NCI-H446 treated with DMSO at 0.1 percent for 48 hours (cell line): Measurements from ENCODE around the gene PLA2G2D.
A peak's percentile ranks its signal among the peaks of the same experiment; 100 is the strongest.

Source experiments
- DNase-seq: peaks from one replicate; lab custom pipeline; 2025; lab: John Stamatoyannopoulos, UW

PLA2G2D gene

DNA sequence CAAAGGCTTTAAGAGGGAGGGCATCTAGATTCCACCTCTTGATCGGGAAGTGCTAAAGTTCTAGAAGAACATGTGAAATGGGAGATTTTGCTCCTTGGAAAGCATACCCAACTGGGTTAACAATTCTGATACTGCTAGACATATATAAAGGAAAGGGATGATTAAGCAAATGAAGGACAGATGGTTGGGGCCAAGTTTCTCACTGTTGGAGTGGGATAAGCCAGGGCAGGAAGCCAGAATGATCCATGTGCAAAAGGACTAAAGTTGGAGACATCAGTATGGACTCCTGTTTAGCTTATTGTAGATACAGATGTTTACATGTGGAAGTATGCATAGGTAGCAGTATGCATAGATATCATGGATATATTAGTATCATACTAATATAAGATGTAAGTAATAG, 32.5 kb downstream of the PLA2G2D start:
- DNase-seq = peak; percentile 26

DNA sequence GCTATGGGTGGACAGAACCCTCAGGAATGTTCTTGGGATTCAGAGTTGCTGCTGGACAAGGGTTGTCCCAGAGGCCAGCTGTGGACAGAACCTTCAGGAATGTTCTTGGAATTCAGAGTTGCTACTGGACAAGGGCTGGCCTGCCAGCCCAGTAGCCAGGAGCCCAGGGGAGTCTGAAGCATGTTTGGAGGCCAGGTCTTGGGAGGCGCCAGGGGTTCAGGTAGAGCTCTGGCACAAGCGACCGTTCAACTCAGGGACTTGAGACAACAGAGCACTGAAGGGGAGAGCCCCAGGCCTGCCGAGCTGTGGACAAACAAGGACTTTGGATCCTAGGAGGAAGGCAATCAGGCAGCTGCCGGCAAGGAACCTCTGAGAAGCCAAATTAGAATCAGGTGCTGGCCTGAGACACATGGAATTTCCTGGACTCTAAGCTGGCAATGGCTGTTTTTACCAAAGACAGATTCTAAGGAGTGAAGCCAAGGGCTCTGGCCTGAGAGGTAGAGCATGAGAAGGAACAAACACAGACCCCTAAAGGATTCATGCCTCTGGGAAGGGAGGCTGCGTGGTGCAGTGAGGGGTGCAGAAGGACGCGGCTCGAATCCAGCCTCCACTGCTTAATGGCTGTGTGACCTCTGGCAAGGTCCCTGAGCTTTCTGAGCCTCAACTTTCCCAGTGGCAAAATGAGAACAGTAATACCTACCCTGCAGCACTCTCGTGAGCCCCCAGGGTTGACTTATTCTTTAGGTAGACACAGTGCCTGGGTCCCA, 36.0 kb downstream of the PLA2G2D start:
- DNase-seq = no peak

DNA sequence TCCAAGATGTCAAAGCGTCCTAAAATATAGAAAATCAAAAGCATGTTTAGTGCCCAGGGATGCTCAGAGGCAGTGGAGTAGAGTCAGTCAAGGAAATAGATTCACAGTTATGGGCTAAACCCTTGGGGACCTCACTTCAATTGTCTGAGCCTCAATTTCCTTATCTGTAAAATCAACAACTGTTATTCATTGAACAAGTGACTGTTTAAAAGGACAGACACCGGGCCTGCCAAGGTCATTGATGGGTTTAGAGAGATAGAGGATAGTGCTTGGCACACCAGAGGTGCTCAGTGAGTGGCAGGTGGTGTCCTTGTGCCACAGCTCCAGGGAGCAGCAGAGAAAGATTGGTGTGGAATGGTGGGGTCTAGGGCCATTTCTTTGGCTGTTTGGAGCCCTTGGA, 36.6 kb downstream of the PLA2G2D start:
- no peak for DNase-seq

DNA sequence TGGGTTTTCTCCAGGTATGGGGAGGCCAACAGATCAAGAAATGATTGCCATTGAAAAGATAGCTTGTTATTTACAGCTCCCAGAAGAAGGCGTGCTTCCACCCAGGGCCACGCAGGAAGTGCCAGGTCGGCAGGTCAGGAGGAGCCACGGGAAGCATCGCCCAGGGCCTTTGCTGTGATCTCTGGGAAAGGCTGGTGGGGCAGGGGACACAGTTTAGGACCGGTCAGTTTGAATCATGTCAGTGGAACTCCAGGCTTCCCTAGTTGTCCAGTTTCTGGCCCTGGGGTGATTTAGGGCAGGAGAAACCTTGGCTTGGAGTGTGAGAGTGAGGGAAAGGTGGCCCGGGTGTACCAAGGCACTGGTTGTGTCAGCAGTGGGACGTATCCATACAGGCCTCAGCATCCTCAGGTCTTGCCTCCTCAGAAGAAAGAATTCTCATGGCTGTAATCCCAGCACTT, 38.0 kb downstream of the PLA2G2D start:
- no peak for DNase-seq

DNA sequence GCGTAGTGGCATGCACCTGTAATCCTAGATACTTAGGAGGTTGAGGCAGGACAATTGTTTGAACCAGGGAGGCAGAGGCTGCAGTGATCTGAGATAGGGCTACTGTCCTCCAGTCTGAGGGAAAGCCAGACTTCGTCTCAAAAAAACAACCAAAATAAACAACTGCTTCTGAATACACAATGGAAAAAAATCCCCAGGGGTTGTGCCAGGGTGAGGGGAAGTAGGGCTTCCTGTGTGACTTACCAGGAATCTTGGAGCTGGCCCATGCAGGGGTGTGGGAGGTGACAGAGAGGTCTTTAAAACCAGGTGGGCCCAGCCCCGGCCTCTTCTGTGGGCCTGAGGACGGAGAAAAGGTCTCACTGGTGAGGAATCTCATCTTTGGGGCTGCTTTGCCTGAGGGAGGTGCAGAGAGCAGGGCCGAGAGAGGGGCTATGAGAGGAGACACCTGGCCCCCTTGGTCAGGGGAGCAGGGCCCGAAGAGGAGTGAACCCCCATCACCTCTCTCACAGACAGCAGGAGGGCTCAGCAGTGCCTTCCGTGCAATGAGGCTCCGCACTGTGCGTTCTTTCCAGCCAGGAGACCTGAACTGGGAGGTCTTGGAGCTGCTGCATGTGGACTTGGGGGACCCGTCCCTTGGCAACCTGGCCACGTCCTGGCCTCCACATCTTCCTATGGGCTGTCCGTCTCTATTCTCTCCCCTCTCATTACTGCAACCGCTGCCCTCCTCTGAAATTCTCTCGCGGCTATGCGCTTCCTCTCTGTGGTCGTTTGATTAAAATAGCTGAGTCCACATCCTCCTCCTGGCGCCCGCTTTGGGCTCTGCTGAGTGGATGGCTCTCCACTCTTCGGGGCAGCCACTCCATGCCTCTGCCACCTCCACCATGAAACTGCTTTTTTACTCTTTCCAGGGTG, 38.6 kb downstream of the PLA2G2D start:
- no peak for DNase-seq

DNA sequence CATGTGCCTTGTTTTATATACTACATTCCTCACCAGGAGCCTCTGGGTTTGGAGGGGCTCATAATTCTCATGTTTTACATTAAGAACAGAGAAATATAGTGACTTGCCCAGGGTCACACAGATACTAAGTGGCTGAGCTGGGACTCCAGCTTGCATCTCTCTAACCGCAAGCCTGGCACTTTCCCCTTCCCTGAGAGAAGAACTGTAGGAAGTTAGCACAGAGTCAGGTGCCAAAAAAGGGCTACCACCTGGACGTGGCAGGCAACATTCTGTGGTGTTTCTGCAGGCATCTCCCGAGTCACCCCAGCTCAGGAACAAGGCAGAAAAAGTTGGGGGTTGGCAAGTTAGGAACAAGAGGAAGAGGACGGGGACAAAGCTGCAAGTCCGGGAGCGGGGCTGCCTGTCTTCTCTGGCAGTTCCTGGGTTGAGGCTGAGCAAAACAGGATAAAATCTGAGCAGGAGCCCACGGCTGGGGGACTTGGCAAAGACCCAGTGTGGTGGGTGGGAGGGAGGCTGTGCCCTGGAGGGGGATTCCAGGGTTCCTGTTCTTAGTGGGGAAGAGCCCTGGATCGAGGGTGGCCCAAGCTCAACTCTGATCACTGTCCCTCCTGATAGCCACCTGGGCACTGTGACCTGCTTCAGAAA, 39.6 kb downstream of the PLA2G2D start:
- DNase-seq = no peak

DNA sequence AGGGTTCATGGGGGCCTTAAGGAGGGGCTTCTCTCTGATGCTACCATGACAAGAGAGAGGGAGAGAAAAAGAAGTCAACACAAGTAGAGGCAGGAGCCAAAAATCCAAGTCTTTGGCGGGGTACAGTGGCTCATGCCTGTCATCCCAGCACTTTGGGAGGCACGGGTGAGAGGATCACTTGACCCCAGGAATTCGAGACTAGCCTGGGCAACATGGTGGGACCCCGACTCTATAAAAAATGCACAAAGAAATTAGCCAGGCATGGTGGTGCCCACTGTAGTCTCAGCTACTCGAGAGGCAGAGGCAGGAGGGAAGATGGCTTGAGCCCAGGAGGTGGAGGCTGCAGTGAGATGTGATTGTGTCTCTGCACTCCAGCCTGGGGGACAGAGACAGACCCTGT, 40.6 kb downstream of the PLA2G2D start:
- DNase-seq = no peak

DNA sequence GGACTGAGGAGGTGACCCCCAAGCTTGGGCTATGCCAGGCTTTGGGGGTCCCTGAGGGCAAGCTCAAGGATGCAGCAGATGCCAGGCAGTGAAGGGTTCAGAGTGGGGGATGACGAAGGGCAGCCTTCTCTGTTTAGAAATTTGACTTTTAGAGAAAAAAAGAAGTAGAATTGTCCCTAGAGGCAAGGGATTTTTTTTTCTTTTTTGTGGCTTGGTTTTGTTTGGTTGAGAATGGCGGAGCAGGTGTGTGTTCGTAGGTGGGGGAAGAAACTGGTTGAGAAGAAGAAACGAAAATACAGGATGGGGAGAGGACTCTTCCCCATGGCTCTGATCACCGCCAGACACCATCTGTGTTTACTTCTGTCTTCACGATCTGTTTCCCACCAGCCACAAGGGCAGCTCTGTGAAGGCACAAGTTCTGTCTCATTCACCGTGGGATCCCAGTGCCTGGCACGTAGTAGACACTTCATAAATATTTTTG, 41.1 kb downstream of the PLA2G2D start:
- no peak for DNase-seq

DNA sequence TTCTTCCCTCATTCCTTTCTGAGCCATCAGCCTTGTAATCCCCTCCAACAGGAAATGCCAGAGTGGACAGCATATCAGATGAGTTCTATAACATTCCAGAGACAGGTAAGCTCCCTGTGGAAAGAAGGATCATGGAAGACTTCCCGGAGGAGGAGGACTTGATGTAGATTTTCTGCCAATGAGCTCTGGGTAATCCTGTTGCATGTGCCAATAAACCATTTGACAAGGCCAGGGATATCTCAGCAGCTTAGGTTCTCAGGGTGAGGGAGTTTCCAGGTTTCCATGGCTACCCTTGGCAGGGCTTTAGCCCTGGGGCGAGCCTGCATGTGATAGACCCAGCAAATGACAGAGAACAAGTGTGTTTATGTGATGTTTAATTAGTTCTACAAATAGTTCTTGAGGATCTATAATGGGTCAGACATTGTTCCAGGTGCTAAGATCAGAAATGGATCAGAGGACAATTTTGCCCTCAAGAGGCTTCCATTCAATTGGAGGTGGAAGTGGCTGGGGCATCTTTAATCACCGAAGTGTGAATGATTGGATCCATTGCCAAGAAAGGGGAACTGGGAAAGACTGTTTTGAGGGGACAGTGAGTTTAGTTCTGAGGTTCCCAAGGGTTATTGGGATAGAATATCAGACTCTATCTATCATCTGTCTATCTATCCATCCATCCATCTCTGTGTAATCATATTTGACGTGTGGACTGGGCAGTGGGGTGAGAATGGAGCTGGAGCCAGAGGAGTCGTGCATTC, 42.5 kb downstream of the PLA2G2D start:
- DNase-seq = no peak

DNA sequence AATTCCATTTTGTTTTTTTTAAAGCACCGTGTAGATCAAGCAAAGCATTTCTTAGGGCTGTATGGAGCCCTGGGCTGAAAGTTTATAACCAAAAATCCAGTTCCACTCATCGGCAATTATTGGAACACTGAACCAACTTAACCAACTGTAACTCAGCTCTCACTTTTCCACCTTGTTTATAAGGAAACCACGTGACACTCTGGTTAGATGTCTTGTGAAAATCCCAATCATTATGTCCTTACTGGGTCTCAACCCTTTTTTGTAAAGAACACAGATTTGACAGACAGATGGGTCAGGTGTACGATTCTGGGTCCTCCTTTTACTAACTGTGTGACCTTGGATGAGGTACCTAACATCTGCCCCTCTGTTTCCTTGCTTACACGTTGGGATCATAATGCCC, 43.1 kb downstream of the PLA2G2D start:
- no peak for DNase-seq

DNA sequence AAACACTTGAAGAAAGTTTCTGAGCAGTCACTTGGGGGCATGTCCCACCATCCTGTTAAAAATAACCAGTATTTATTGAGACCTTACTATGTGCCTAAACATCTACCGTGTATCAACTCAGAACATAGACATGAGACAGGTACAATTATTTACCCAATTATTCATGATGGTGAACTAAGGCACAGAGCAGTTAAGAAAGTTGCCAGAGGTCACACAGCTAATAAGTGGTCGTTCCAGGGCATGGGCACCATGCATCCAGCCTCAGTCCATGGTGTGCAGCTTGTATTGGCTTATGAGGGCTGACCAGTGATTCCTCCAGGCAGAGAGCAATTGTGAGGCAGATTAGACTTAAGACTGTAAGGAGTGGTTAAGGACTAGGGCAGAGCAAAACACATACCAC, 44.0 kb downstream of the PLA2G2D start:
- DNase-seq = no peak

DNA sequence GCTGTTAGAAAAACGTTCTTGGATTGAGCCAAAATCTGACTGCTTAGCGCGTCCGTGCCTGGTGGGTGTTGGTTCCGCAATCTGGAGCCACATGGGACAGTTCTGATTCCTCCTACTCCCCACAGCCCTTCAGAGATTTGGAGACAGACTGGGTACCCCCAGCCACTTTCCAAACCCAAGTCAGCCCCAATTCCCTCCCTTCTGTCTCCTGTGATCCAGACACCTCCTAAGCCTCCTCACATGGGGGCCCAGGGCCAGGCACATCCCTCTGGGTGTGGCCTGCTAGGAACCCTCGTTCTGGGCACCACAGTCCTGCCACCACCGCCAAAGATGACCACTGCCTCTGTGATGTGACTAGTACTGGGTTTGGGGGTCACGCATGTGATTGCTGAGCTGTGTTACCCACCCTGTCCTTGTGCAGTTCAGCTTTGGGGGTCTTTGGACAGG, 44.6 kb downstream of the PLA2G2D start:
- no peak for DNase-seq

DNA sequence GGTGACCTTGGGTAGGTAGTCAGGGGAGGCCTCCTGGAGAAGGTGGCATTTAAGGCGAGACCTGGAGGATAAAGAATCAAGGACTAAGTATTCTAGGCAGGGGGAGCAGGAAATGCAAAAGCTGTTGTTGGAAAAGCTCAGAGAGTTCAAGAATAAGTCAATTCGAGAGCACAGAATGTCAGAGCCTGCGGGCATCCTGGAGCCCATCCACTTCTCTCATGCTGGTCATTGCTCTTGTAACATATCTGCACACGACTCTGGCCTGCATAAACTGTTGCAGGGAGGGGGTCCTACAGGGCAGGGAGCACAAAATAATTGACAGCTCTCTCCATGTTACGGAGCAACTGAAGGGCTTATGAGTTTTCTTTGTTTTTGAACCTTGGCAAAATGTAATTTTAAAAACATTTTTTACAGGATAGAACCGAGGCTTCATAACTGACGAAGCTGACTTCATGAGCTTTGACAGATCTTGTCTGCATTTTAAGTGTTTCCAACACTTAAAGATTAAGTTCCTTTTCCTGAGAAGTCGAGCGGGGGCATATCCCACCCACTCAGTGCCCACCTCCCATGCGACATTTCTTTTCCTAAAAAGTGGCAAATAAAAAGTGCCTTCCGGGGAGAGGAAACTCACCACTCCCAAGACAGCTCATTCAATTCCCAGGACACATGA, 45.1 kb downstream of the PLA2G2D start:
- DNase-seq = no peak

DNA sequence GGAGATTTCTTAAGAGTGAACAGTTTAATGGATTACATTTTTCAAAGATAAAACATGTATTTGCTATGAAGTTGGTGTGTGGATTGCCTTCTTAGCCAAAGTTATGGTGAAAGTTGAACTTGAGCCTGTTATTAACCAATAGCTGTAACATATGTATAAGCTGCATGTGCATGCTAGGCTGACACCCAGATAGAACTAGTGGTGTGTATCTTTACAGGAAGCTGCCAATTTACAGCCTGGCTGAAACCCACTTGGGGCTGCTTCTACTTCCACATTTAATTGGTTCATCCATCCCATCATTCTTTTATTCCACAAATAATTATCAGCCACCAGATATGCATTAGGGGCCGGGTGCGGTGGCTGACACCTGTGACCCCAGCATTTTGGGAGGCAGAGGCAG, 46.1 kb downstream of the PLA2G2D start:
- no peak for DNase-seq

DNA sequence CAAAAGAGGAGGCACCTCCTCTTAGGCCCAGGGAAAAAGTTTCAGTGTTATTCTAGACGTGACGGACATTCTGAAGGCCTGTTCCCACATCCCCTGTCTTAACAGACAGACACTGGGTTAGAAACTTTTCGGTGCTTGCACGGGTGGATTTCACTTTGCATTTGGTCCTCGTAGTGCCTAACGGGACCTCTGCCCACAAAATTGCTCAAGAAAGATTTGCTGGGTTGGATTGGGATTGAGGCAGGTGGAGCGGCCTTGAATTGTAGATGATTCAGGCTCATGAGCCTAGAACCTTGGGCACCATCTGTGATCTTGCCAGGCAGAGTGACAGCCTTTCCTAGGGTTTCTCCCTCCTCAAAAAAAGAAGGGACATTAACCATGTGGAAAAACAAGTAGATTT, 46.6 kb downstream of the PLA2G2D start:
- no peak for DNase-seq

DNA sequence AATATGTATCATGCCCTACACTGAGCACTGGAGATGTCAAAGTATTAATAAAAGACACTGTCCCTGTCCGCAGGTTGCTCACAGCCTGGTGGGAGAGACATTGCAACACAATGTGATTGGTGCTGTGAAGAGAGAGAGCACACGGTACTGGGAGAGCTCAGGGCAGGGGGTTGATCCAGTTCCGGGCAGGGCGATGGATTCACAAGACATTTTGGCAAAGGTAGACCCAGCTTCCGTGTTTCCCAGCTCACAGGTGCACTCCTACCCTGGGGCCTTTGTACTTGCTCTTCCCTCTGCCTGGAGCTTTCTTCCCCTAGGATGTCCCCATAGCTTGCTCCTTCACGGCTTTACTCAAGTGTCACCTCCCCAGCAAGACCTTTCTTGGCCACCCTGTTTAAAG, 47.9 kb downstream of the PLA2G2D start:
- DNase-seq = no peak

DNA sequence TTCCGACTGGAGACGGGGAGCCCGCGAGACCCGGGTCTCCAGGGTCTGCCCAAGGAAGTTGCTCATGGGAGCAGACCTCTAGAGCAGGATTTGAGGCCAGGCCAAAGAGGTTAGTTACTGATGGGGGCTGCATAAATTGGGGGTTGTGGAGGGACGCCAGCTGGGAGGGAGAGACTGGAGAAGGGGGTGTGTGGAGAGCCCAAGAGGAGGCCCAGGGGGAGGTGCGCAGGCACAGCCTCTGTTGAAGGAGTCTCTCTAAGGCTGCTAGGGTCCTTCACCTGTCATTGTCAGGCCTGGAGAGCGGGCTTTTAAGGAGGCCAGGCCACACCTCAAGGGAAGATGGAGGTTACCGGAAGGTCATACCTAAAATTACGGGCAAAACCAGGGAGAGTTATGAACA, 49.0 kb downstream of the PLA2G2D start:
- no peak for DNase-seq

DNA sequence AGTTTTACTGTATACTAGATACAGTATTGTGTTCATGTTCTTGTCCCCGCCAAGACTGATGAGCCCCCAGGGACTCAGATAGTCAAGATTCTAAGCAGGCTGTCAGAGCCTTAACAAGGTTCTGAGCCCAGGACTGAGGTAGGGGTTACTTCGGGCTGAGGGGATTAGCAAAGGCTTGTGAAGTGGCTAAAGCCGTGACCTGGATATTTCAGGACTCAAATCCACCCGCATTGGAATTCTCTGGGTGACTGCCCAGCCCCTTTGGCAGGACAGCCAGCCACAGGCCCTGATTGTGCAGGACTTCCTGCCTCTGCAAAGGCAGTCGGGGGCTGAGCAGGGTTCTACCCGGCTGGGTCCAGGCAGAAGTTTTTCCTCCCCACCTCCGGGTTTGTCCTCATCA, 49.5 kb downstream of the PLA2G2D start, which contains the start of gene PLA2G5:
Gene PLA2G5 (plus strand): TSS at position 321 of the 400 bp plus-strand sequence. CDS start 14,637 bp downstream, outside the sequence.
- no peak for DNase-seq

DNA sequence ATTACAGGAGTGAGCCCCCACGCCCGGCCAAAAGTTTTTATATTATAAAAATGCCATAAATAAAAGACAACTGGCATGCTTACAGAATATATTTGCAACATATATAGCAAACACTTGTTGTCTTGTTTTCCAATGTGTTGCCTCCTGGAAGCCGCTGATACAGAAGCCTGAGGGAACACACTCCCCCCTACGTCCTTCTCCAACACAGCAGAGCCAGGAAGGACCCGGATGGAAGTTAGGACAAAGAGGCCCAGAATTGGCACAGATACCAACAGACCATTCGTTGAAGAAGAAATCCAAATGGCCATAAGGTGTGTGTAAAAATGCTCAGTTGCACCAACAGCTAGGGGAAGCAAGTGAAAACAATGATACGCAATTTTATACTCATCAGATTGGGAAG, 50.6 kb downstream of the PLA2G2D start:
- no peak for DNase-seq

DNA sequence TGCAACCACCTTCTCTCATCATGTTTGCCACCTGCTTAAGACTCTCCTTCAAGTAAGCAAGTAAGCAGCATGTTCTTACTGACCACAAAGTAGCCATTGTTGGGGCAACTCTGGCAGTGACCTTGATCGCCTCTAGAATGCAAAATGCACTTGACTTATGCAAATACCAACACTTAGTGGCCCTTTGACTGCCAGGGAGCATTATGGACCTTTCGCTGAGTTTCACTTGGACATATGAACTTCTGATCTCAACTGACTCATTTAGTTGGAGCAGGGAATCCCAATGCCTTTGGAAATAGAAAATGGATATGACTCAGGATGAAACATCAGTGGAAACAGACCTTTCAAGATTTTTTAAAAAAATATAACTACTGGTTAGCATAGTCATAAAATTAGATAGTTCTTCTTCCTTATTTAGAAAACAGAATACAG, 55.5 kb downstream of the PLA2G2D start:
- no peak for DNase-seq
